GM23338 (cell line): ENCODE measurements around the gene SEZ6L.

ENCODE experiments used
- JUNB ChIP-seq: IDR thresholded peaks from one replicate; pipeline ENCODE4 v1.6.1; 2016; ENCODE audit warnings: antibody characterized with exemption; ENCODE audit not compliant: unreplicated experiment
- POLR2AphosphoS5 ChIP-seq: IDR thresholded peaks from 2 replicates; pipeline ENCODE4 v1.6.1; 2016; ENCODE audit warnings: antibody characterized with exemption, low read depth
- TF ChIP-seq, protein P1 (sequence below), 2 experiments: fragments of 200-600 bp in 1 of 2; sonication (generic) in 1 of 2; conservative IDR thresholded peaks; 2 replicates each; pipeline versions ENCODE4 v1.5.1 to v1.6.1; 2016 to 2017; ENCODE audit warnings: antibody characterized with exemption in 2 of 2, low read depth in 2 of 2, mild to moderate bottlenecking in 2 of 2, moderate library complexity in 1 of 2

DNA sequence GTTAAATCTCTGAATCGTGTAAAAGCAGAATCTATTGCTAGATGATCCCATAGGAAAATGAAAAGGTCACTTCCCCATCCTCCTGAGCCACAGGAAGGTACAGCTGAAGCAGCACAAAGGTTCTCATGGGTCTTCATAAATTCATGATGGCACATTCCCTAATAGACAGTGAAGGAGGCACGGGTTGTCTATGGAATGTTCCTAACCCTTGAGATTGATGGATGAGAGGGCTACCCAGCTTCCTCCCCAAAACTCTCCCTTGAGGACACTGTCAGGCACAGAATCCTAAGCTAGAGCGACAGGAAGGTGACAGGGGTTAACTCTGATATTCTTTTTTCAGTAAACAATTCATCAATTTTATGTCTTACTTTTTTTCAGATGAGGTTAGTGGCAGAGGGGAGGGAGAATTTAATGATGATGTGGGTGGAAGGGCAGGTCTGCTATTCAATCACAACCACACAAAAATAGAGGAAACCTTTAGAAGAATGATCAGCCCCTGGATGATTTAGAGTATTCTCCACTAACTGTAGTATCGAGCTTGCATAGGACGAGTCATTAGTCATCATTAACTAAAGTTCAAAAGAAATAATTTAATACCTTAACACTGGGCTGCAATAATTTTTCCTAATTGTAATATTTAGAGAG, 33.1 kb downstream of the SEZ6L start:
- TF ChIP-seq, protein P1, sequence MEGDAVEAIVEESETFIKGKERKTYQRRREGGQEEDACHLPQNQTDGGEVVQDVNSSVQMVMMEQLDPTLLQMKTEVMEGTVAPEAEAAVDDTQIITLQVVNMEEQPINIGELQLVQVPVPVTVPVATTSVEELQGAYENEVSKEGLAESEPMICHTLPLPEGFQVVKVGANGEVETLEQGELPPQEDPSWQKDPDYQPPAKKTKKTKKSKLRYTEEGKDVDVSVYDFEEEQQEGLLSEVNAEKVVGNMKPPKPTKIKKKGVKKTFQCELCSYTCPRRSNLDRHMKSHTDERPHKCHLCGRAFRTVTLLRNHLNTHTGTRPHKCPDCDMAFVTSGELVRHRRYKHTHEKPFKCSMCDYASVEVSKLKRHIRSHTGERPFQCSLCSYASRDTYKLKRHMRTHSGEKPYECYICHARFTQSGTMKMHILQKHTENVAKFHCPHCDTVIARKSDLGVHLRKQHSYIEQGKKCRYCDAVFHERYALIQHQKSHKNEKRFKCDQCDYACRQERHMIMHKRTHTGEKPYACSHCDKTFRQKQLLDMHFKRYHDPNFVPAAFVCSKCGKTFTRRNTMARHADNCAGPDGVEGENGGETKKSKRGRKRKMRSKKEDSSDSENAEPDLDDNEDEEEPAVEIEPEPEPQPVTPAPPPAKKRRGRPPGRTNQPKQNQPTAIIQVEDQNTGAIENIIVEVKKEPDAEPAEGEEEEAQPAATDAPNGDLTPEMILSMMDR (conservative IDR thresholded peaks at IDR 0.05; ENCODE audit: low read depth in 2 of 2), result no peak
- no peak for TF ChIP-seq POLR2AphosphoS5
- TF ChIP-seq JUNB, result no peak
